Karpas-422 (cell line): ENCODE measurements around the gene SPPL3. TPM values are rescaled to one million over a fixed set of nuclear protein-coding genes. Genes with fewer than 3 reads are reported as not detected.
"Not testable (repeated sequence)": the region's sequence is repeated elsewhere in the genome, so short reads cannot be mapped to it uniquely, and the experiment has no call there.

ENCODE experiments used
- DNase-seq: peaks from one replicate; pipeline ENCODE4 v3.0.0-alpha.2; 2015
- H2AFZ ChIP-seq: fragments of 200-600 bp; sonication (generic); 2 replicates; pipeline ENCODE4 v1.6.1; 2014; ENCODE audit warnings: antibody characterized with exemption, low read length, mixed read lengths
- H3K27ac ChIP-seq: fragments of 200-600 bp; sonication (generic); 2 replicates; pipeline ENCODE4 v1.5.1; 2014; ENCODE audit warnings: mild to moderate bottlenecking, low read length, moderate library complexity
- H3K27me3 ChIP-seq: fragments of 200-600 bp; sonication (generic); 2 replicates; pipeline ENCODE4 v1.6.1; 2014; ENCODE audit warnings: low read length, mixed read lengths
- H3K36me3 ChIP-seq: fragments of 200-600 bp; sonication (generic); 2 replicates; pipeline ENCODE4 v1.6.1; 2014; ENCODE audit warnings: low read length, mixed read lengths; ENCODE audit not compliant: insufficient read depth
- H3K4me1 ChIP-seq: fragments of 200-600 bp; sonication (generic); 2 replicates; pipeline ENCODE4 v1.6.1; 2014; ENCODE audit warnings: mild to moderate bottlenecking, low read length, mixed read lengths
- H3K4me2 ChIP-seq: fragments of 200-600 bp; sonication (generic); 2 replicates; pipeline ENCODE4 v1.6.1; 2014; ENCODE audit warnings: low read length, low read depth, mild to moderate bottlenecking; ENCODE audit not compliant: poor library complexity, severe bottlenecking
- H3K4me3 ChIP-seq: fragments of 200-600 bp; sonication (generic); 2 replicates; pipeline ENCODE4 v1.5.1; 2014; ENCODE audit warnings: mild to moderate bottlenecking, antibody characterized with exemption, low read length, mixed read lengths
- H3K79me2 ChIP-seq: fragments of 200-600 bp; sonication (generic); 2 replicates; pipeline ENCODE4 v1.6.1; 2014; ENCODE audit warnings: mild to moderate bottlenecking, low read length, mixed read lengths
- H3K9ac ChIP-seq: fragments of 200-600 bp; sonication (generic); 2 replicates; pipeline ENCODE4 v1.6.0; 2014; ENCODE audit warnings: low read length
- H3K9me2 ChIP-seq: fragments of 200-600 bp; sonication (generic), shearing (Covaris generic); replicated peaks from 2 replicates; pipeline ENCODE4 v1.6.0; 2014; ENCODE audit warnings: mild to moderate bottlenecking, low read length, moderate library complexity; ENCODE audit not compliant: insufficient read depth
- H3K9me3 ChIP-seq: fragments of 300-700, 200-600 bp; sonication (generic); 2 replicates; pipeline ENCODE4 v1.6.1; 2014; ENCODE audit warnings: low read length, mixed read lengths
- H4K20me1 ChIP-seq: fragments of 200-600 bp; sonication (generic); 2 replicates; pipeline ENCODE4 v1.6.1; 2014; ENCODE audit warnings: mild to moderate bottlenecking, antibody characterized with exemption, low read length, low read depth; ENCODE audit not compliant: insufficient read depth
- total RNA-seq: library from RNA; depleted of rRNA; stranded (reverse); fragments of >200 nt; shearing (Covaris generic); gene quantifications from 2 replicates; pipeline ENCODE4 v1.2.3, GENCODE V29; 2014; ENCODE audit warnings: low replicate concordance

Gene SPPL3
- total RNA-seq, 1 experiment from 2014 or later = 11.9 TPM

DNA sequence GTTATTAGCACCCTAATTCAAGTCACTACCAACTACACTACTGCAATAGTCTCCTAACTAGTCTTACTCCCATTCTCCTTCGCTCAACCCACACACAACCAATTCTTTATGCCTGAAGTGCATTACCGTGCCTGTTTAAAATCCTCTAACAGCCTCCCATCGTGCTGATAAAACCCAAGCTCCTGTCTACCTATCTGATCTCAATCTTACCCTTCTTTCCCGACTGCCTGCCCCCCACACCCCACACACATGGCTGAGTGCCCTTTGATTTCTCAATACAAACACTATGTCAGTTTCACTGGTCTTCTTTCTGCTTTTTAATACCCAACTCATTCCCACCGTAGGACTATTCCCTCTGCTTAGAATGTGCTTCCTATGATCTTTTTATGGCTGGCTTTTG, 59.9 kb downstream of the SPPL3 start:
- Histone ChIP-seq H3K27ac (no peak overlapping the region), H3K4me2 (no peak overlapping the region), H2AFZ (no peak overlapping the region), H3K27me3 (no peaks in the 10 kb centered on the region), H3K9me3 (no peaks in the 10 kb centered on the region), H3K79me2 (peaks cover 67% of the 10 kb centered on the region), H4K20me1 (no peaks in the 10 kb centered on the region), H3K36me3 (no peaks in the 10 kb centered on the region), H3K4me3 (no peak overlapping the region), H3K9ac (no peak overlapping the region), H3K9me2 (no peaks in the 10 kb centered on the region), H3K4me1 (peaks cover 37% of the 10 kb centered on the region)
- DNase-seq = no peak

DNA sequence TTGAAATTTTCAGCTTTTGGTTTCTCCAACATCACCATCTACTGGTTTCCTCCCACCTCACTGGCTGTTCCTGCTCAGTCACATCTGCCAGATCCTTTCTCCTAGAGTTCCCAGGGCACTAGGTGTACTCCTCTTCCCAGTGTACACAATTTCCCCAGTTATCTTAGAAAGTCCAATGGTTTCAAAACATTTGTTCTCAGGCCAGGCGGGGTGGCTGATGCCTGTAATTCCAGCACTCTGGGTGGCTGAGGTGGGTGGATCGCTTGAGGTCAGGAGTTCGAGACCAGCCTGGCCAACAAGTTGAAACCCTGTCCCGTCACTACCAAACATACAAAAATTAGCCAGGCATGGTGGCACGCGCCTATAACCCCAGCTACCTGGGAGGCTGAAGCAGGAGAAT, 60.7 kb downstream of the SPPL3 start:
- no peaks in the 10 kb centered on the region for H3K27me3 ChIP-seq
- DNase-seq = no peak
- H3K4me2 ChIP-seq = no peak overlapping the region
- H3K9me2 ChIP-seq = no peaks in the 10 kb centered on the region
- peaks cover 30% of the 10 kb centered on the region for H3K4me1 ChIP-seq
- H2AFZ ChIP-seq = no peak overlapping the region
- H3K36me3 ChIP-seq = no peaks in the 10 kb centered on the region
- H4K20me1 ChIP-seq = 0 out of 2 replicates have a peak, but pooled peaks cover under 1% of the 10 kb centered on the region
- no peaks in the 10 kb centered on the region for H3K9me3 ChIP-seq
- no peak overlapping the region for H3K27ac ChIP-seq
- peaks cover 60% of the 10 kb centered on the region for H3K79me2 ChIP-seq
- H3K4me3 ChIP-seq = no peak overlapping the region
- H3K9ac ChIP-seq = no peak overlapping the region

DNA sequence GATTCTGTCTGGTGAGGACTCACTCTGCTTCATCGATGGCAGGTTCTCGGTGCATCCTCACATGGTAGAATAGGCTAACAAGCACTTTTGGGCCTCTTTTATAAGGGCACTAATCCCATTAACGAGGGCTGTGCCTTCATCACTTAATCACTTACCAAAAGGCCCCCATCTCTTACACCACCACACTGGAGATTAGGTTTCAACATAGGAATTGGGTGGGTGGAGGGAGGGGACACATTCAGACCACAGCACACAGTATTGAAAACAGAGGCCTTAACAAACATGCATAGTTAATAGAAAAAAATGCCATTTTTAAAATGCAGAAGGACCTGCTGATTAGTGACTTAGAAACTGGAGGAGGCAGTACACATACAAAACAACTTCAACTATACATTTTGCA, 61.6 kb downstream of the SPPL3 start:
- Histone ChIP-seq H3K4me2 (no peak overlapping the region), H3K27me3 (no peaks in the 10 kb centered on the region), H3K4me1 (peaks cover 30% of the 10 kb centered on the region), H3K36me3 (no peaks in the 10 kb centered on the region), H3K9me2 (no peaks in the 10 kb centered on the region), H2AFZ (no peak overlapping the region), H3K4me3 (no peak overlapping the region), H3K79me2 (peaks cover 68% of the 10 kb centered on the region), H3K9me3 (no peaks in the 10 kb centered on the region), H4K20me1 (peaks cover 8% of the 10 kb centered on the region; the same call in 1 of the 2 replicates), H3K27ac (no peak overlapping the region), H3K9ac (no peak overlapping the region)
- no peak for DNase-seq

DNA sequence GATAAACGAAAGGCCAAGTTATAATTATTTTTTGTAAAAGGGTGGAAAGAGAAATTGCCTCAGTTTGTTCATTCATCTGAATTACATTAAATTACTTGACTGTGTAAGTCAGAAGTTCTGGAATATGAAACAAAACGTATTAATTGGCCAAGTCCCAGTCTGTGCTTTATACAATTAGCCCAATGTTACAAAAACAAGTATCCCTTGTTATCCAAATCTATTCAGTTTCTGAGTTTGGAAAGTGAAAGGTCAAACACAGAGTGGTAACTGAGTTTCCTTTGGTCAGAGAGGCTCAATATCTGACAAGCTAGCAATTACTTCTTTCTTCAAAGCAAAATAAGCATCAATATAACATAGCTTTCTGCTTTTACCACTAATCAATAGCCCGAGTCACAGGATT, 62.6 kb downstream of the SPPL3 start:
- Histone ChIP-seq H3K36me3 (no peaks in the 10 kb centered on the region), H2AFZ (no peak overlapping the region), H3K9me2 (no peaks in the 10 kb centered on the region)

DNA sequence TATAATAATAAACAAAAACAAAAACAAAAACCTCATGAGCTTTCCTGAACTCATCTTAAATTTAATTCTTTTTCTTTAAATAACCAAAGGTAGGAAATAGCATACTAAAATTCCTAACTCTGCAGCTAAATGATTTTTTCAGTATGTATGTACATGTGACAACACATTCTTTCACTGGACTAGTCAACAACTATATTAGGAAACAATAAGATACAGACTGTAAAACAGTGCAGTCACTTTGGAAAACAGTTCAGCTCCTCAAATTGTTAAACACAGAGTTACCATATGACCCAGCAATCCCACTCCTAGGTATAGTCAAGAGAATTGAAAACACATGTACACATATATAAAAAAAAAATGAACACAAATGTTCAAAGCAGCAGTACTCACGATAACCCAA, 64.7 kb downstream of the SPPL3 start:
- H3K27me3 ChIP-seq = no peaks in the 10 kb centered on the region

More for the DNA sequence above, 62.6 kb downstream of the SPPL3 start:
- H3K4me2 ChIP-seq = no peak overlapping the region
- H3K9ac ChIP-seq = no peak overlapping the region
- no peak overlapping the region for H3K27ac ChIP-seq
- H4K20me1 ChIP-seq = peaks cover 13% of the 10 kb centered on the region; the same call in 1 of the 2 replicates
- DNase-seq = no peak
- H3K79me2 ChIP-seq = peaks cover 73% of the 10 kb centered on the region
- H3K9me3 ChIP-seq = no peaks in the 10 kb centered on the region
- H3K4me3 ChIP-seq = no peak overlapping the region
- no peaks in the 10 kb centered on the region for H3K27me3 ChIP-seq
- H3K4me1 ChIP-seq = peaks cover 30% of the 10 kb centered on the region

DNA sequence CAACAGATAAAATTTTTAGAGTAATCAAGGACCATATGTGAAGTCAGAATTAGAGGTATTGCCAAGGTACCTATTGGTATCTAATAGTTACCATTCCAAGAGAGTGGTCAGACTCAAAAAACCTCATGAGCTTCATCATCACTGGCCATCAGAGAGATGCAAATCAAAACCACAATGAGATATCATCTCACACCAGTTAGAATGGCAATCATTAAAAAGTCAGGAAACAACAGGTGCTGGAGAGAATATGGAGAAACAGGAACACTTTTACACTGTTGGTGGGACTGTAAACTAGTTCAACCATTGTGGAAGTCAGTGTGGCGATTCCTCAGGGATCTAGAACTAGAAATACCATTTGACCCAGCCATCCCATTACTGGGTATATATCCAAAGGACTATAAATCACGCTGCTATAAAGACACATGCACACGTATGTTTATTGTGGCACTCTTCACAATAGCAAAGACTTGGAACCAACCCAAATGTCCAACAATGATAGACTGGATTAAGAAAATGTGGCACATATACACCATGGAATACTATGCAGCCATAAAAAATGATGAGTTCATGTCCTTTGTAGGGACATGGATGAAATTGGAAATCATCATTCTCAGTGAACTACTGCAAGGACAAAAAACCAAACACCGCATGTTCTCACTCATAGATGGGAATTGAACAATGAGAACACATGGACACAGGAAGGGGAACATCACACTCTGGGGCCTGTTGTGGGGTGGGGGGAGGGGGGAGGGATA, 65.4 kb downstream of the SPPL3 start:
- H3K27ac ChIP-seq, DNase-seq, H3K36me3 ChIP-seq, H3K4me2 ChIP-seq, H3K9me2 ChIP-seq, H3K9me3 ChIP-seq, H2AFZ ChIP-seq, H3K9ac ChIP-seq, H3K27me3 ChIP-seq, H3K4me3 ChIP-seq: not testable (repeated sequence)
- peaks cover 35% of the 10 kb centered on the region; the same call in 1 of the 2 replicates for H4K20me1 ChIP-seq
- peaks cover 52% of the 10 kb centered on the region for H3K4me1 ChIP-seq
- H3K79me2 ChIP-seq = peaks cover 59% of the 10 kb centered on the region

More for the DNA sequence above, 64.7 kb downstream of the SPPL3 start:
- Histone ChIP-seq H3K27ac (no peak overlapping the region), H3K36me3 (no peaks in the 10 kb centered on the region), H2AFZ (no peak overlapping the region), H4K20me1 (peaks cover 28% of the 10 kb centered on the region; the same call in 1 of the 2 replicates), H3K79me2 (peaks cover 61% of the 10 kb centered on the region), H3K9me2 (no peaks in the 10 kb centered on the region), H3K9me3 (no peaks in the 10 kb centered on the region), H3K4me1 (peaks cover 45% of the 10 kb centered on the region), H3K4me3 (no peak overlapping the region), H3K4me2 (no peak overlapping the region), H3K9ac (no peak overlapping the region)
- DNase-seq = no peak

DNA sequence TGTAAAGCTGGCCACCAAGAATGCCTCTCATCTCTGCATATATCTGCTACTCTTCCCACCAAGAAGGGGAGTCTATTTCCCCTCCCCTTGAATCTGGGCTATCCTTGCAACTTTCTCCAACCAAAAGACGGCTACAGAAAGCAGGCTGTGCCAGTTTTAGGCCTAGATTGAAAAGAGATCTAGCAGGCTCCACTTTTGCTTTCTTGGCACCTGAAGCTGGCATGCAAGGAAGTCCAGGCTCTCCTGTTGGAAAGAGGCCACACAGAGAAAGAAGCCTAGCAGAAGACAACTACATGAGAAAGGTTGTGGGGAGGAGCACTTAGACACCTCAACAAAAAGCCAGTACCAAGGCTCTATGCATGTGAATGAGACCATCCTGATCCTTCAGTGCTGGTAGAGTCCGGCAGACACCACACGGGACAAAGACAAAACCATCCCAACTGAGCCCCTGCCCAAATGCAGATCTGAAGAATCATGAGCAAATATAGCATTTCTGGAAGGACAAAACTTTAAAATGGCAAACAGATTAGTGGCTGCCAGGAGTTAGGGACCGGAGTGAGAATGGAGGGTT, 68.0 kb downstream of the SPPL3 start:
- Histone ChIP-seq H4K20me1 (peaks cover 50% of the 10 kb centered on the region; the same call in 1 of the 2 replicates), H2AFZ (no peak overlapping the region), H3K27ac (peak overlapping the region; percentile 77), H3K9me2 (no peaks in the 10 kb centered on the region), H3K27me3 (no peaks in the 10 kb centered on the region), H3K79me2 (peaks cover 47% of the 10 kb centered on the region), H3K36me3 (no peaks in the 10 kb centered on the region), H3K9ac (peak overlapping the region; percentile 40), H3K4me2 (peak overlapping the region; percentile 65), H3K9me3 (no peaks in the 10 kb centered on the region), H3K4me3 (peak overlapping the region; percentile 25; the same call in 1 of the 2 replicates), H3K4me1 (peaks cover 57% of the 10 kb centered on the region)
- DNase-seq = no peak

DNA sequence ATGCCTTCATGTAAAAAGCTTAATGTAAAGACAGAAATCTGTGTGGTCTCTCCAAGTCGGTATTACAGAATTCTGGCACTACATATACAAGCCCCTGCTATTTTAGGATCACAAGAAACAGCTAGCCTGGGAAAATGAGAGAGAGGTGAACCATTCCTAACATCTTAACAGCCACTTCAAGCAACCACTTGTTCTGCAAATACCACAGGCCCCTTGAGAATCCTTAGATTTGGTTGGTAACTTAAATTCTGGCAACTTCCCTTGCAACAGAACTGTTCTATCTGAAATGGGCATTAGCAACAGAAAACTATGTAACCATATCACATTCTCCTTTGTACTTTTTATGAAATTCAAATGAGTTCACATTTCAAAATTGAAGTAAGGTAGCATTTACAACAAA, 68.5 kb downstream of the SPPL3 start:
- H3K4me1 ChIP-seq = peaks cover 63% of the 10 kb centered on the region
- H3K9me2 ChIP-seq = no peaks in the 10 kb centered on the region
- H3K27ac ChIP-seq = peak overlapping the region; percentile 77
- H4K20me1 ChIP-seq = peaks cover 51% of the 10 kb centered on the region; the same call in 1 of the 2 replicates
- H3K79me2 ChIP-seq = peaks cover 47% of the 10 kb centered on the region
- H3K36me3 ChIP-seq = no peaks in the 10 kb centered on the region
- peak overlapping the region; percentile 41 for H3K9ac ChIP-seq
- H3K27me3 ChIP-seq = no peaks in the 10 kb centered on the region
- no peak overlapping the region for H2AFZ ChIP-seq
- DNase-seq = peak; percentile 62
- peak overlapping the region; percentile 65 for H3K4me2 ChIP-seq
- no peaks in the 10 kb centered on the region for H3K9me3 ChIP-seq
- peak overlapping the region; percentile 25; the same call in 1 of the 2 replicates for H3K4me3 ChIP-seq
